Measurements from ENCODE around the gene PHETA1. TPM values are rescaled to one million over a fixed set of nuclear protein-coding genes. Genes with fewer than 3 reads are reported as not detected.
"Not testable (repeated sequence)": the region's sequence is repeated elsewhere in the genome, so short reads cannot be mapped to it uniquely, and the experiment has no call there.

PHETA1 gene
- total RNA-seq, 1 donor from 2014 or later: 28.6 TPM

- intact Hi-C loops (cut with micrococcal nuclease): no loop called here
- ATAC-seq: no peak
- peak; percentile 46 for DNase-seq
These were observed 37.8 kb upstream of the PHETA1 start for GRCh38 chr12:111406474-111407376.

GRCh38 chr12:111405859-111406473 lies 37.1 kb upstream of the PHETA1 start, which contains the start of gene SH2B3:
SH2B3 (plus strand) TSS chr12:111405923; CDS start chr12:111418146, 12,223 bp downstream.
- intact Hi-C loops (cut with micrococcal nuclease): no loop called here
- ATAC-seq (peak; percentile 3), DNase-seq (no peak)

GRCh38 chr12:111405149-111405858 lies 36.4 kb upstream of the PHETA1 start:
- DNase-seq (peak; percentile 96), ATAC-seq (peak; percentile 83)
- intact Hi-C loops (cut with micrococcal nuclease): no loop called here

- ATAC-seq: no peak
- intact Hi-C loops (cut with micrococcal nuclease): no loop called here
- peak; percentile 49 for DNase-seq
These were observed 35.7 kb upstream of the PHETA1 start for GRCh38 chr12:111404362-111405148.

GRCh38 chr12:111402490-111402824 lies 33.6 kb upstream of the PHETA1 start:
- DNase-seq, ATAC-seq: not testable (repeated sequence)
- intact Hi-C loops (cut with micrococcal nuclease): loop anchor here (2.0 kb wide), 1 partner anchor 48 kb away; no protein-coding TSS in a partner anchor

- no peak for ATAC-seq
- intact Hi-C loops (cut with micrococcal nuclease): no loop called here
- no peak for DNase-seq
These were observed 32.3 kb upstream of the PHETA1 start for GRCh38 chr12:111401167-111401605.

- intact Hi-C loops (cut with micrococcal nuclease): loop anchor here (10.0 kb wide), 1 partner anchor 125 kb away; no protein-coding TSS in a partner anchor
- not testable (repeated sequence) for ATAC-seq, DNase-seq
These were observed 31.0 kb upstream of the PHETA1 start for GRCh38 chr12:111399741-111400404.

GRCh38 chr12:111398530-111398929 lies 29.6 kb upstream of the PHETA1 start:
- intact Hi-C loops (cut with micrococcal nuclease): loop anchor here (10.0 kb wide), 1 partner anchor 126 kb away; no protein-coding TSS in a partner anchor
- DNase-seq (no peak), ATAC-seq (peak; percentile 6)

GRCh38 chr12:111396726-111397445 lies 28.0 kb upstream of the PHETA1 start:
- ATAC-seq (peak; percentile 87), DNase-seq (peak; percentile 93)
- intact Hi-C loops (cut with micrococcal nuclease): loop anchor here (10.0 kb wide), 1 partner anchor 128 kb away; no protein-coding TSS in a partner anchor

- intact Hi-C loops (cut with micrococcal nuclease): loop anchor here (10.0 kb wide), 1 partner anchor 129 kb away; no protein-coding TSS in a partner anchor
- DNase-seq, ATAC-seq: not testable (repeated sequence)
These were observed 27.4 kb upstream of the PHETA1 start for GRCh38 chr12:111396271-111396670.

- intact Hi-C loops (cut with micrococcal nuclease): loop anchor here (10.0 kb wide), 1 partner anchor 129 kb away; no protein-coding TSS in a partner anchor
- no peak for DNase-seq
These were observed 26.7 kb upstream of the PHETA1 start for GRCh38 chr12:111395336-111396187.

GRCh38 chr12:111394480-111394879 lies 25.6 kb upstream of the PHETA1 start:
- DNase-seq (no peak), ATAC-seq (no peak)
- intact Hi-C loops (cut with micrococcal nuclease): loop anchor here (10.0 kb wide), 1 partner anchor 130 kb away; no protein-coding TSS in a partner anchor

More at GRCh38 chr12:111395336-111396187, 26.7 kb upstream of the PHETA1 start:
- ATAC-seq: no peak

- DNase-seq (peak; percentile 61), ATAC-seq (peak; percentile 43)
- intact Hi-C loops (cut with micrococcal nuclease): loop anchor here (10.0 kb wide), 1 partner anchor 131 kb away; no protein-coding TSS in a partner anchor
These were observed 24.9 kb upstream of the PHETA1 start for GRCh38 chr12:111393700-111394300.

- ATAC-seq (no peak), DNase-seq (no peak)
- intact Hi-C loops (cut with micrococcal nuclease): loop anchor here (10.0 kb wide), 1 partner anchor 134 kb away; no protein-coding TSS in a partner anchor
These were observed 22.0 kb upstream of the PHETA1 start for GRCh38 chr12:111390910-111391309.

- intact Hi-C loops (cut with micrococcal nuclease): loop anchor here (10.0 kb wide), 1 partner anchor 135 kb away; no protein-coding TSS in a partner anchor
- ATAC-seq (no peak), DNase-seq (no peak)
These were observed 20.7 kb upstream of the PHETA1 start for GRCh38 chr12:111389635-111390034.
